Central memory CD4-positive, alpha-beta T cell (primary cell): Measurements from ENCODE around the gene TSPAN18.

Experiments
- DNase-seq: peaks from one replicate; pipeline ENCODE4 v3.0.0; 2022

TSPAN18 gene

DNA sequence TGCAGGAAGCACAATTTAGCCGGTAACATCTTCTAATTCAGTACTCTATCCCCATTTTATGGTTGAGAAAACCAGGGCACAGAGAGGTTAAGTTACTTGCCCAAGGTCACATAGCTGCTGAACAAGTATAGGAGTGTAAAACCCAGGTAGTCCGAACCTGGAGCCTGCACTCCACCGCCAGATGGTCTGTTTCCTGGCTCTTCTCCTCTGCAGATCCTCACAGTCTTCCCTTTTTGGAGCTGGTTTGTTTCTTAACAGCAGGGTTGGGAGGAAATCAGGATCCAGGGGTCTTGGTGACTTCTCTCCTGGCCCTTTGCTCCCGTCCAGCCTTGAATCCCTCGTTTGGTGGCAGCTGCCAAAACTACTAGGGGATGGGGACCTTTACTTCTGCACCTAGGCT lies 12.0 kb downstream of the TSPAN18 start:
- no peak for DNase-seq

DNA sequence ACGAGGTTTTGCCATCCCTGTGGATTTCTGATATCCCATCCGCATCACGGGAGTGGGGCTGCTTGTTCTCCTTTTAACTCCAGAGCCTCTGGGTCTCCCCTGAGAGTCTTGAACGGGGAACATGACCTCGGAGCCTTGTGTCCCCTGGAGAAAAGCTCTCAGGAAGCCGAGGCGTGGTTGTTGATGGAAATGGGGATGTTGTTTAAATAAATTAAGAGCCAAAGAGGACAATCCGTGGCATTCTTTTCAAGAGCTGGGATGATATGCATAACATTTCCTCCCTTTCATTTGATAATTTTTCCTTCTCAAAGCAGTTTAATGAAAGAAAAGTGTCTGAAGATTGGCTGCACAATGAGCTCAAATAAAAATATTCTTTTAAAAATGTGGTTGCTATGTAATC lies 14.2 kb downstream of the TSPAN18 start:
- no peak for DNase-seq

DNA sequence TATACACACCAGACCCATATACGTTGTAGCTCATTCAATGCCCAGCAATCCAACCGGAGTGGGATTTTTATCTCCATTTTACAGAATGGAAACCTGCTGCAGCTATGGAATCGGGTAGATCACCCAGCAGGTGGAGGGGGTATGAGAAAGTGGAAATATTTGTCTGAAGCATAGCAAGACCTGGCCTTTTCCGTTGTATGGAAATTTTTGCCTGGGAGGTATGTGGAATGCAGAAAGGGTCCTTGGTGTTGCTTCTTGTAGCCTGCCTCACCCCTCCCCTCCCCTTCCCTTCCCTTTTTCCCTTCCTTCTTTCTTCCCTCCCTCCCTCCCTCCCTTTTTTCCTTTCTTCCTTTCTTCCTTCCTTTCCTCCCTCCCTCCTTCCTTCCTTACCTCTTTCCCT lies 15.2 kb downstream of the TSPAN18 start:
- DNase-seq: no peak

DNA sequence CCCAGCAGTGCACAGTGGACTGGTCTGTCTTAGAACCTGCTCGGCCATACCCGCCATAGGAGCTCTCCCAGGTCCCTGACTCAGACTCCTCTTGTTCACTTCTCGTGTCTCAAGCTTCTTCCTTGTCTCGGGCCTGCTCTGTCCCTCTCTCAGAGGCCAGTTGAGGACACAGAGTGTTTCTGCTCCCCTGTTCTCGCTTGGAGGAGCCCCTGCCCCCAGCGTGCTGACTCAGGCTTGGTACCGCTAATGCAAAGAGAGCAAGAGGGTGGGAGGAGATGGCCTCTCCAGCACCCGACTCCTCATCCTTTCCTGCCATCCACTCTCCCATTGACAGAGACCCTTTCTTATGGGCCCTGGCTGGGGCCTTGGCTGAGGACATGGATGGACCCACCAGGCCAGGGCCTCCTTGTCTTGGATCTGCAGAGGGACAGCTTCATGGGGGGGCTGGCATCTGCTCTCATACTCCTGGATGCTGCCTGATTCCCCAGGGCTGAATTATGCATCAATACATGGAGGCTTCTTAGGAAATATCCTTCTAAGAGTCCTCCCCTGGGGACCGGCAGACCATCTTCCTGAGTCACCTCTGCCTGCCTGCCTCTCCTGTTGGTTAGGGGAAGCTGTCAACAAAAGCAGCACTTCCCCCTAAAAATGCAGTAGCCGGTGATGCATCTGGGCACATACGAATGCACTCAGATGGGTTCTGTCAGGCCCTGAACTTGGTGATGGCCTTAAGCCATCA lies 15.9 kb downstream of the TSPAN18 start:
- no peak for DNase-seq

DNA sequence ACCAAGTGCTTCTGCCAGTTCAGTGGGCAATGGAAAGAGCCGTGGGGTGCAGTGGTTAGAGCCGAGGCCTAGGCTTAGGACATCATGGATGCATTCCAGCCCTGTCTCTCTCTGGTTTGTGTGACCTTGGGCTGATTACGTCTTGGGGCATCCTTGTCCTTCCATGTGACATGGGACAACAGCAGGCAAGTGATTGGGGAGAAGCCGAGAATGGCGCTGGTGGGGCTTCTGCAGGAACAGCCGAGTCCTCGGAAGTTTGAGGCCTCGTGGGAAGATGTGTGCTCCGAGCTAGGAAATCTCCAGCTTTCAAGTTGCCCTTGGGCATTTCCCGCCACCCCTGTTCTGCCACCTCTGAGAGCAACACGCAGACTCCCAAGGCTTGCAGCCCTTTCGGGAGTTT lies 16.6 kb downstream of the TSPAN18 start:
- no peak for DNase-seq

DNA sequence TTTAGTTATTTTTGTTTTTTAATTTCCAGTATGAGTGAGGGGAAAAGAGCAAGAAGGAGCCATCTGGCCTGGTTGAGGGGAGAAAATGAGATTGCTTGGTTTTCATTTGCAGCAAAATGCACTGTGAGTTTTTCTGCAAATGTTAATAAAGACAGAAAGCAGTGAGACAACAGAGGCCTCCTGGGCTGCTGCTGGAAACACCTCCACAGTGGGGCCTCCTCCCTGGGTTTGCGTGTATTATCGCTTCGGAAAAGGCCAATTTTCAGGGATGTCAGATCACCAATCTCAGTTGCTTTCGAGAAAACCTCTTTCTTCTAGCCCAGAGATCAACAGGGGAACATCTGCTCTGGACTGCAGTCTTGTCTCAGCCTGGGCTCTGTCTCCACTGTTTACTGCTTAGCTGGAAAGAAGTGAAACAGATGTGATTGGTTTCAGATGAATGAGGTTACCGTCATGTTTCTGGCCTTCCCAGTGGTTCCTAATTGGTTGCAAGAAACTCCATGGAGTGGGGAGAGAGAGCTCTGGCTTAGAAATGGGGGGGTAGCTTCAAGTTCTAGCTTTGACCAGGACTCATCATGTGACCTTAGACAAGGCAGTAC lies 17.3 kb downstream of the TSPAN18 start:
- no peak for DNase-seq

DNA sequence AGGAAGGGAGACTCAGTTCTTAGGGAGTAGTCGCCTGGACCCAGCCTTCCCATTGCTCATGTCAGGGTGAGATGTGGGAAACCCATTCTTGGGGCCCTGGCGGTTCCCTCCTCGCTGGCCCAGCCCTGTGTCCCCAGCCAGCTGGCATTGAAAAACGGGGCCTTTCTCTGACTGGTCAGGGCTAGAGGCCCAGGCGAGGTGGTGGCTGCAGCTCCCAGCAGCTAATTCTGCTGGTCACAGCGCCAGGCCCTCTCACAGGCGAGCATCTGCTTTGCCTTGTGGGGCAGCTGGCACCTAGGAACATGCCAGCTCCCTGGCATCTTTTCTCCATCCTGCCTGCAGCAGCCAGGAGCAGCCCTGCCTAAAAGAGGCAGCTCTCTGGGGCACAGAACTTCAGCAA lies 20.1 kb downstream of the TSPAN18 start:
- no peak for DNase-seq

DNA sequence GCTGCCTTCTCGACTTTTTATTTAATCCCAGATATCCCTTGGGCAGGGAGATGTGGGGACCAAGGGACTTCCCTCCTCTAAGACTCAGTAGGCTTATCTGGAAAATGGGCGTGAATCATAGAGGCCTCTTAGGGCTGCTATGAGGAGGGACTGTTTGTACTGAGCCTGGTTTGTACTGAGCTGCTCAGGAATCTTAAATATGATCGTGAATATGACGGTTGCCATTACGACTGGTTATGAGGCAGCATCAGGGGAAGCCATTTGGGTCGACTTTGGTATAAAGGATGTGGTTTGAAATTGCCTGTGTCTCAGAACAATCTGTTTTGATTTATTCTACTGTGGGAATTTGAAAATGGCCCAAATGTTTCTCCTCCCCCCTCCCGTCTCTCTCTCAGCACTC lies 20.6 kb downstream of the TSPAN18 start:
- peak; percentile 34 for DNase-seq

DNA sequence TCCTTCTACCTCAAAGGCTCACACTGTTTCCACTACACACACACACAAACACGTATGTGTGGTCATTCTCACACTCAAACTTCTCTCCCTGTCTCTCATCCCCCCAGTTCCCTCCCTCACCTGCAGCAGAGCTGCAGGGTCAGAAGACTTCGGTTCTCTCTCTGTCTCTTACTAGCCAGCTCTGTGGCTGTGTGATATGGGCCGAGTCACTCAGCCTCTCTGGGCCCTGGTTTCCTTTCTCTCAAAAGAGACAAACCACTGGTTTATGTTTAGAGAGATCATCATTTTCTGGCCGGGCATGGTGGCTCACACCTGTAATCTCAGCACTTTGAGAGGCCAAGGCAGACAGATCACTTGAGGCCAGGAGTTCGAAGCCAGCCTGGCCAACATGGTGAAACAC lies 21.1 kb downstream of the TSPAN18 start:
- DNase-seq: no peak

DNA sequence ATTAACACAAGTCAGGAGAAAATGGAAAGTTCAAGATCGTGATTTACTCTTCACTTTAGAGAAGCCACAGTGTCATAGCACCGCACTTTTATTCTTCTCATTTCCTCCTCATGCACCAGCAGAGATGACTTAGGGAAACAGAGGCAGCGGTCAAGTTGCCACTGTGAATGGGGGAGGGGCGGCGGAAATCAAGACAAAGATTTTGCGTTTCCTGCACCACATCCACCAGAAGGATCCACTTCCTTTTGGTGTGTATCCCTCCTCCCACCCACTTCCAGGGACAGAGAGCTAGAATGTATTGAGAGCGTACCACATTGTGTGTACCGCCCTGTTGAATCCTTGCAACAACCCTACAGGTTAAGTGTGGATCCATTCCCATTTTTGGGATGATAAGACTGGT lies 21.8 kb downstream of the TSPAN18 start:
- DNase-seq: no peak

DNA sequence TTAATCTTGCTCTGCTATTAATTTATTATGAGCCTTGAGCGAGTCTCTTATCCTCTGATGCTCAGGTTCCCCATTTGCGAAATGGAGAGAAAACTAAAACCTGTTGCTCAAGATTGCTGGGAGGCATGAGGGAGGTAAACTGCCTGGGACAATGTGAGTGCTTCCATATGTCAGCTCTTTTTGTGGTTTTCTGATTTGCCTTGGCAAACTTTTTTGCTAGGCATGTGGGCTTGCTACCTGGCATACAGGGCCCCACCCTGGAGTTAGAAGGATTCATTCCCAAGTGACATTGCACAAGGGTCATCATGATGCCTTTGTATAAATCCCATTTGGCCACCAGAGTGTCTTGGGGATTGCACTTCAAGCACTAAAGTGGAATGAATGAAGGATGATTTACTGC lies 22.4 kb downstream of the TSPAN18 start:
- no peak for DNase-seq

DNA sequence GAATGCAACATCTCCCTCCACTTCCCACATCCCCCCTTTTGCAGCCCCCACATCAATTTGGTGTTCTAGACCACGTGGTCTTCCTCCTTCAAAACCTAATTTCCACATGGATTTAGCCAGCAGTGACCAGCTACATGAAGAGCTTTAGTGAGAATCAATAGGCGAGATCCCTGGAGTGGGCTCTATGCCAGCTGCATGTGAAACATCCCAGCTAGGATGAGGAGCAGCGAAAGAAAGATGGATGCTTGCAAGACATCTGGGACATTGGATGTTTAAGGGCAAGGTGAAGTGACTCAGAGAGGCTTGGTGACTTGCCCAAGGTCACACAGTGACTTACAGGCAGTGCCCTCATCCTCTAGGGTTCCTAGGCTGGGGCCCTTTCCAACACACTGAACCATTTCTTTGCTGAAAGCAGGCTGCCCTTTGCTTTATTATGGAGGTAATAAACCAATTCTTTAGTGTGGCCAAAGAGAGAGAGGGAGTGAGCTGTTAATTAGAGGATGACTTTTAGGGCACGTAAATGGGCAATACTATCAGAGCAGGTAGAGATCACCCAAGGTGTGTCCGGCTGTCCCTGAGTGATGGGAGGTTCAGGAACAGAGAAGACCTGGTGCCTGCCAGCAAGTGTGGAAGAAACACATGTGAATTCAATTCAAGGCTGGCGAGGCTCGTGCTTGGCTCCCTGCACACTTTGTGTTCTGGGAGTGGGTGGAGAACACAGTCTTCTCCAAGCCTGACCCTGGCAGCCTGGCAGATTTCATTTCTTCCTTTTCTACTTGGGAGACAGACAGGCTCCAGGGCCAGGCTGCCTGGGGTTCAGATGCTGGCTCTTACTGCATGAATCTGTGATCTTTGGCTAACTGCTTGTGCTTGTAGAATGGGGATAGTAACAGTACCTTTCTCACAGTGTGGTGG lies 24.0 kb downstream of the TSPAN18 start:
- DNase-seq: no peak

DNA sequence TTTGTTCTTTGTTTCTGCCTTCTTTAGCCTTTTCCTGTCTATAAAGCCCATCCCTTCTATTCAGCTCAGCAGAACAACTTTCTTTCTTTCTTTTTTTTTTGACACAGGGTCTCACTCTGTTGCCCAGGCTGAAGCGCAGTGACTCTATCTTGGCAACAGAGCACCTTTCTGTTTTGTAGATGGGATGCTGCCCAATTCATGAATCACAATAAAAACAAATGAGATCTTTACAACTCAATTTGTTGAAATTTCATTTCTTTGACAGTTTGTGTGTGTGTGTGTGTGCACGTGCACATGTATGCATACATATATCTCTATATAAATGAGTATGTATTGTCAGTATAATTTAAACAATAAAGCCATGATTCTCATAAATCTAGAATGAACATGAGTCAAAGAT lies 25.5 kb downstream of the TSPAN18 start:
- DNase-seq: no peak

DNA sequence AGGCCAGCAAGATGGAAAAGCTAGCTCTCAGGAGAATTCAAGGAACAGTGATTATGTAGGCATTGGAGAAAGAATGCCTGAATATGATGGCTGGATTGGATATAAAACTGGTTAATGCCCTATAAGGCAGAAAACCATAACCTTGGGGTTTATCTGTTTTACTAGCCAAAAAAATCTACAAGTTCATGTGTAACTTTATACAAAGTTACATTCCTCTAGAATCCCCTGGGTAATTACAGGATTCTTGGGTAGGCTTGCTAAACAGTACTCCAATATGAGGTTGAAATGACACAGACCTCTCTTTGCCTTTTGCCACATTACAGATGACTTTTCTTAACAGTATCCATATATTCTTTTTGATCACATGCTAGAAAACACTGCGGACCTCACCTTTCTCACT lies 26.0 kb downstream of the TSPAN18 start:
- DNase-seq: no peak

DNA sequence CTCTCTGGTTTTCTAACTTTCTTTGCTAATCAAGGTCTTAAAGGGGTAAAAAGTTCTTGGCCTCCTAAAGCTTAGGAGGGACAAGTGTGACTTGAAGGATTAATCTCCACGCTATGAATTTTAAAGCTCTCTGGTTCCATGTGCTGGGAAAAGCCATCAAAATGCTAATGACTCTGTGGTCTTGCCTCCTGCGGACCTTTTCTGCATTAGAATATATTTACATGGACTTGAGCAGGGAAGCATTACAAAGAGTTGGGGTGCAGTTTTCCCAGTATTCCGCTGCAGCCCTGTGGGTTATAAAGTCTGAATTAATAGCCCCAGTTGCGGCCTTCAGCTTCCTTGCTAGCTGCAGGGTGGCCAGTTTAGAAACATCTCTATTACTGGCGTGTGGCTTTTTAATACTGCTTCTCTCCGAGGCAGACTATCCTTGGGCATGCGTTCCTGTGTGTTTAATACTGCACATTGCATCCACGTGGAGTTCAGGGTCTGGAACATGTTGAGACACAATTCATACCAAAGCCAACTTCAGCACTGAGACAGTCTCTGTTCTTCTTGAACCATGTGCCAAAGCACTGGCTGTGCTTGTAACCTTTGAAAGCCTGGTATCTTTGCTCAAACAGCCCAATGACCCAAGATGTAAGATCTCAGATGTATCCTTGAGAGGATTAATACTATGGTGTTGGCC lies 27.3 kb downstream of the TSPAN18 start:
- no peak for DNase-seq

DNA sequence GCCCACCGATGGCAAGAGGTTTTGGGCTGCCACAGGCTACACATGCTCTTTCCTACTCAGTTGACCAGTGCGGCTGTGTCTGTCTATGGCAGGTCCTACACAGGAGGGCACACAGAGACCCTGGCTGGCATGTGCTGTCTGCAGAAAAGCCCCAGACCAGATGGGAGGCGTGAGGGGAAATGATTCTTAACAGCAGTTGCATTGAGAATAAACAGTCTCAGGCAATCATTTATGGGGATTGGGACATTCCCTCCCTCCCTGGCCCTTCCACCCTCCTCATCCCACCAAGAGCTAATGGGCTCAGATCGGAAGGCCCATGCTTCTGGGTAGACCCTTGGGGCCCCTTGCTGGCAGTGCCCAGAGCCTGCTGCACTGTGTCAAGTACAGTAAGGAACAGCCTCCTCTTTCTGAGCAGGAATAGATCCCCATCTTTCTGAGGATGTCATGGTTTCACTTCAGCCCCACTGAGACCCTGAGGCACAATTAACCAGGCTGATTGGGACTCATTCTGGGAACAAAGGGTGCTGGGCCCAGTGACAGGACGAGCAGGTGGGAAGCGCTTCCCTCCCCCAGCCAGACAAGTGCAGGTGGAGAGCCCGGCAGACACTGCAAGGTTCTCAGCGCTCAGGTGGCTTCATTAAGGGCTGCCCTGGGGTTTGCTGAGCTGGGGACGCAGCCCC lies 28.3 kb downstream of the TSPAN18 start:
- no peak for DNase-seq

DNA sequence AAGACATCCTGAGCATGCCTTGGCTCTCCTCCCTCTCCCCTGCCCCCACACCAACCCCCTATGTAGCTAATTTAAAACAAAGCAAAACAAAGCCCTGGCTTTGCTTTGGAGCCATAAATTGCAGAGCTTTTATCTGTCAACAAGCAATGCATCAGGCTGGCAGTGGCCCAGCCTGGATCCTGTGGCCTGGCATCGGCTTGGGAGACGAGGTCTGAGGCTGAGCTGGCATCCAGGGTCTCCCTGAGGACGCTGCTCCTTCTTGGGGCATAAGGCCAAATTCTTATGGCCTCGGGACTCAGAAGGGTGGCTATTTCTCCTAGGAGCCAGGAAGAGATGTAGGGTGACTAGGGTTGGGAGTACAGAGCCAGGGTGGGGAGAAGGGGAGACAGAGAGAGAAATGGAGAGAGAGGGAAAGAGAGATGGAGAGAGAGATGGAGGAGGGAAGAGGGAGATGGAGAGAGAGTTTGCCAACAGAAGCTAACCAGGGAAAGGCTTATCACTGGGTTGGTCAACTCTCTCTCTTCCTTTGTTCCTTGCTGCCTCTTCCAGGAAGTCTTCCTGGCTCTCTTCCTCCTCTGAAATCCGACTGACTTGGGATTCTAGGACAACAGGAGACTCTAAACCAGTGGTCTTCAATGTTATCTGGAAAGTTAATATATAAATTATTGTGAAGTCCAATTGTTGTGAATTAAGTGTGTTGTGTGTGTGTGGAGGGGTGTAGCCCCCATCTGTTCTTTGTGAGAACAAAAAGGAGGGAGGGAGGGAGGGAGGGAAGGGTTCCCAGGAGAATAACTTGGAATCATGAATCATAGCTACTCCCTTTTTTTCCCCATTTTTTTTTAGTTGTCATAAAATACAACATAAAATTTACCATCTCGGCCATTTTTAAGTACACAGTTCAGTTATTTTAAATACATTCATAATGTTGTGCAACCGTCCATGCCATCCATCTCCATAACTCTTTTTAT lies 29.1 kb downstream of the TSPAN18 start:
- no peak for DNase-seq

DNA sequence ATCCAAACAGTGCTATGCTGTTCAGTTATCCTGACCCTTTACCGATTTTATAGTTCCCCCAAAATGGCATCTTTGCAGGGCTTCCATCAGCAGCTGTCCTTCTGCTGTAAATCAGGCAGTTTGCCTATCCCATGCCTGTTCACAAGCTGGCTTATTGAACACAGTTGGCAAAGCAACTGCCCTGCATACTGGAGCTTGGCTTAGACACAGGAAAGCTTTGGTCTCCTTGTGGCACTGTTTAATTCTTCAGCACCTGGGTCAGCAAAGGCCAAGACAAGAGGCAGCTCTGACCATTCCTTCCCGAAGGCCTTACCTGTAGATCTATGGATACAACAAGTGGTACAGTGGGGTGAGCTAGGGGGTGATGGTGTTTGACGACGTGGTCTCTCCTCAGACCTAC lies 32.2 kb downstream of the TSPAN18 start:
- no peak for DNase-seq

DNA sequence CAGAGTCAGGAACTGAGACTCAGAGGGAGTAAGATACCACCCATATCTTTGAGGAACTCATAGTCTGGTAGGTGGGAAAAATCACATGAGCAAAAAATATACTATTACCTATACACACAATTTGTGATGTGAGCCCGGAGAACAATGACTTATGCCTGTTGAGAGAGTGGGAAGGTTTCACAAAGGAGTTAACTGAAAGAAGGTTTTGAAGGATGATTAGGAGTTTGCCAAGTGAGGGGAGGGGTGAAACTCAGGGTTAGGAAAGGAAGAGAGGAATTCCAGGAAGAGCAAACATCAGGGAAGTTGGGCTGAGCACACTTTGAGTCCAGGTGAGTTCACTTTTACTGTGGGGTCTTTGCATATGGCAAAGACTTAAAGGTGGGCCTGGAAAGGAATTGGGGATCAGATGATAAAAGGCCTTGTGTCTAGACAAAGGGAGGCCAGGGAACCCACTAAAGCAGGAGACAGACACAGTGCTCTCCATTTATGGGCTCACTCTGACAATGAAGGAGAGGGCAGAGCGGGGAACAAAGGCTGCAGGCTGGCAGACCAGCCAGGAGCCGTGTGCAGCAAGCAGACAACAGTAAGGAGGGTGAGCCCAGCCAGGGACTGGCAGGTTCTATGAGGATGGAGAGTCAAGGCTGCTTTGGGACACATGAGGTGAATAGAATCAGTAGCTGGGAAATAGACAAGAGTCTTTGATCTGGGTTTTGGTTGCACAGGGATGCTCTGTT lies 33.1 kb downstream of the TSPAN18 start:
- DNase-seq: no peak

DNA sequence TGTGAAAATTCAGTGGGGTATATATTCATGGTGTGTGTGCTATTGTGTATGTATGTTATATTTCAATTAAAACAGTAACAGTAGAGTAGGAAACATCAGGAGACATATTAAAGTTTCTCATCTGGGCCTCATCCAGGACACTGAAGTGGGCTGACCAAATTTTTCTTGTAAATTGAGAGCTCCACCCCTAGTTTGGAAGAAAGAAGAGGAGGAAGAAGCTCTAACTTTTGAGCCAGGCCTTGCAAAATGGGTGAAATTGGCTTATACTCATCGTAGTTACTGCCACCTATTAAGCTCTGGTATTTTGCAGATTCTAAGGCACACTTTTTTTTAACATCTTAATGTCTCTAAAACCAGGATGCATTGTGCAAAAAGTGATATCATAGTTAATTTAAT lies 33.7 kb downstream of the TSPAN18 start:
- DNase-seq: no peak
